ENCODE results near the gene WDFY3. TPM values are rescaled to one million over a fixed set of nuclear protein-coding genes. Genes with fewer than 3 reads are reported as not detected.

The WDFY3 gene
- total and polyA plus RNA-seq, 2 experiments from 2014 or later = 8.0 to 89.0 TPM

- no peaks in the 10 kb centered on the region for H3K9me2 ChIP-seq (ENCODE audit: insufficient read depth)
- no peak for TF ChIP-seq JUNB (IDR thresholded peaks at IDR 0.05; ENCODE audit: unreplicated experiment)
- no peak for TF ChIP-seq CREB1 (CRISPR knock-in tag; IDR thresholded peaks at IDR 0.05; ENCODE audit: low read depth)
- no peak for TF ChIP-seq EZH2phosphoT487 (IDR thresholded peaks at IDR 0.05; ENCODE audit: unreplicated experiment)
- no peak for TF ChIP-seq ZNF462 (CRISPR knock-in tag; IDR thresholded peaks at IDR 0.05)
- TF ChIP-seq CTCF (conservative IDR thresholded peaks at IDR 0.05; ENCODE audit: low read depth in 2 of 2) = no peak
- TF ChIP-seq NANOG (IDR thresholded peaks at IDR 0.05; ENCODE audit: borderline replicate concordance) = no peak
- TF ChIP-seq ZNF114 (CRISPR knock-in tag; IDR thresholded peaks at IDR 0.05) = no peak
- TF ChIP-seq ZNF331 (CRISPR knock-in tag; IDR thresholded peaks at IDR 0.05; ENCODE audit: low read depth) = no peak
- TF ChIP-seq STAT1 (IDR thresholded peaks at IDR 0.05; ENCODE audit: unreplicated experiment) = no peak
- TF ChIP-seq REST (IDR thresholded peaks at IDR 0.05; ENCODE audit: unreplicated experiment) = no peak
- no peak for TF ChIP-seq POLR2AphosphoS5 (IDR thresholded peaks at IDR 0.05; ENCODE audit: low read depth)
- TF ChIP-seq EZH2 (IDR thresholded peaks at IDR 0.05; ENCODE audit: low read depth, unreplicated experiment) = no peak
- no peak for TF ChIP-seq ETS1 (IDR thresholded peaks at IDR 0.05)
- no peaks in the 10 kb centered on the region for H3K27me3 Mint-ChIP-seq (ENCODE audit: insufficient read depth, low read depth, poor library complexity)
- H3K27ac ChIP-seq (ENCODE audit: low read depth) = no peak overlapping the region
- no peaks in the 10 kb centered on the region for H3K79me2 ChIP-seq (replicated peaks; ENCODE audit: insufficient read depth)
- H3K4me3 Mint-ChIP-seq = no peak overlapping the region
- DNase-seq (ENCODE audit: low spot score) = no peak
- H3K4me3 ChIP-seq = no peak overlapping the region
- no peak overlapping the region for H3K27ac Mint-ChIP-seq
- H3K4me1 Mint-ChIP-seq = no peaks in the 10 kb centered on the region
- H3K27me3 ChIP-seq (ENCODE audit: insufficient read depth) = no peaks in the 10 kb centered on the region
- no peak overlapping the region for H2AFZ ChIP-seq
- H3K9me3 Mint-ChIP-seq = no peaks in the 10 kb centered on the region
- no peaks in the 10 kb centered on the region for H3K4me1 ChIP-seq (ENCODE audit: insufficient read depth)
- peaks cover 30% of the 10 kb centered on the region for H3K36me3 ChIP-seq (ENCODE audit: insufficient read depth)
- peaks cover 61% of the 10 kb centered on the region for H3K36me3 Mint-ChIP-seq (ENCODE audit: low read depth)
- no peak overlapping the region for H3K4me2 ChIP-seq
- no peaks in the 10 kb centered on the region for H3F3A ChIP-seq (replicated peaks; ENCODE audit: low read depth)
- ATAC-seq = no peak
- no peaks in the 10 kb centered on the region for H4K20me1 ChIP-seq (replicated peaks; ENCODE audit: insufficient read depth)
These were observed 255.9 kb downstream of the WDFY3 start for GRCh38 chr4:84710548-84710947.
